ENCODE measurements around the gene MAGOH. TPM values are rescaled to one million over a fixed set of nuclear protein-coding genes. Genes with fewer than 3 reads are reported as not detected.

MAGOH gene
- total and polyA plus RNA-seq, 10 of the 15 experiments (the other 5 are each of a cell fraction or from before 2014, with no cell fraction given) = 62.6 to 261 (median 89.8) TPM

GRCh38 chr1:53279296-53280200 lies 41.2 kb upstream of the MAGOH start:
- Histone ChIP-seq H3K79me2 (ENCODE audit: control insufficient read depth, insufficient read depth, low read length) (no peaks in the 10 kb centered on the region), H3K36me3 (ENCODE audit: control insufficient read depth in 2 of 2, insufficient read depth in 2 of 2, low read length in 1 of 2) (peaks cover 13 to 29% of the 10 kb centered on the region in 2 experiments; a peak in 3 of 4 replicates), H3K9me3 (replicated peaks; ENCODE audit: control insufficient read depth, insufficient read depth, low read length) (no peaks in the 10 kb centered on the region), H3K9ac (ENCODE audit: control insufficient read depth, insufficient read depth, low read length) (no peak overlapping the region), H4K20me1 (ENCODE audit: control insufficient read depth, insufficient read depth) (no peaks in the 10 kb centered on the region), H3K4me2 (ENCODE audit: control insufficient read depth, insufficient read depth) (no peak overlapping the region), H3K4me1 (ENCODE audit: control insufficient read depth, insufficient read depth, low read length) (no peaks in the 10 kb centered on the region), H3K4me3 (no peak overlapping the region), H3K27ac (ENCODE audit: control insufficient read depth, insufficient read depth) (no peak overlapping the region), H2AFZ (ENCODE audit: control insufficient read depth, low read depth, low read length) (no peak overlapping the region), H3K27me3 (replicated peaks in 1 of 2; ENCODE audit: control insufficient read depth in 2 of 2, insufficient read depth in 2 of 2, low read length in 1 of 2) (no peaks in the 10 kb centered on the region)
- TSS peak; percentile 8 for BruUV-seq (replicated peaks)
- TF ChIP-seq HSF1 (IDR thresholded peaks at IDR 0.05; ENCODE audit: low read depth, low read length) = no peak
- TF ChIP-seq SREBF1 (IDR thresholded peaks at IDR 0.05; ENCODE audit: low read length) = no peak
- TF ChIP-seq STAT1 (conservative IDR thresholded peaks at IDR 0.05) = no peak
- no peak for TF ChIP-seq ELK1 (IDR thresholded peaks at IDR 0.05; ENCODE audit: low read depth, low read length)
- ATAC-seq = no peak
- ChIA-PET RAD21 (ENCODE audit: unreplicated experiment) (interaction anchor here (0.6 to 4.6 kb wide), 5 partner anchors 13 to 113 kb away, joined by 3 to 105 read pairs (median 3); no protein-coding TSS in a partner anchor), POLR2A (interaction anchor here (1.6 kb wide), 1 partner anchor 114 kb away, joined by 5 read pairs; no protein-coding TSS in a partner anchor), SMC1A (ENCODE audit: uncharacterized antibody, unreplicated experiment) (interaction anchor here (0.7 to 5.9 kb wide), 9 partner anchors 12 to 194 kb away, joined by 3 to 107 read pairs (median 4); no protein-coding TSS in a partner anchor), CTCF (interaction anchor here (0.6 to 5.8 kb wide), 18 partner anchors 12 to 665 kb away, joined by 3 to 185 read pairs (median 8); no protein-coding TSS in a partner anchor)
- no peak for DNase-seq (ENCODE audit: low read depth, low spot score)
- WGBS (ENCODE audit: insufficient coverage, insufficient replicate concordance, low lambda C conversion rate, missing lambda C conversion rate) = 82% methylated on average over 14 of the region's 14 CpGs
- intact Hi-C loops (cut with micrococcal nuclease; ENCODE audit: unreplicated experiment) = loop anchor here (2.0 kb wide), 1 partner anchor 47 kb away; no protein-coding TSS in a partner anchor
- no peak for FAIRE-seq
- in situ Hi-C loops (cut with MboI) = loop anchor here (5.0 kb wide), 1 partner anchor 113 kb away; no protein-coding TSS in a partner anchor

Data from GM12878 (cell line).